NCI-H187 (cell line): Measurements from ENCODE around the gene ASB2.

ENCODE experiments used
- DNase-seq, 2 experiments: peaks; one replicate each; lab custom pipeline; 2025; lab: John Stamatoyannopoulos, UW

The ASB2 gene

GRCh38 chr14:94001501-94002396 lies 25.4 kb upstream of the ASB2 start:
- DNase-seq, result peak in 1 of 2 experiments; percentile 21

- no peak for DNase-seq
Measured at GRCh38 chr14:94001016-94001415, 24.6 kb upstream of the ASB2 start.

- no peak for DNase-seq
Measured at GRCh38 chr14:94000267-94000666, 23.9 kb upstream of the ASB2 start.

GRCh38 chr14:93999573-93999972 lies 23.2 kb upstream of the ASB2 start:
- no peak for DNase-seq

DNA sequence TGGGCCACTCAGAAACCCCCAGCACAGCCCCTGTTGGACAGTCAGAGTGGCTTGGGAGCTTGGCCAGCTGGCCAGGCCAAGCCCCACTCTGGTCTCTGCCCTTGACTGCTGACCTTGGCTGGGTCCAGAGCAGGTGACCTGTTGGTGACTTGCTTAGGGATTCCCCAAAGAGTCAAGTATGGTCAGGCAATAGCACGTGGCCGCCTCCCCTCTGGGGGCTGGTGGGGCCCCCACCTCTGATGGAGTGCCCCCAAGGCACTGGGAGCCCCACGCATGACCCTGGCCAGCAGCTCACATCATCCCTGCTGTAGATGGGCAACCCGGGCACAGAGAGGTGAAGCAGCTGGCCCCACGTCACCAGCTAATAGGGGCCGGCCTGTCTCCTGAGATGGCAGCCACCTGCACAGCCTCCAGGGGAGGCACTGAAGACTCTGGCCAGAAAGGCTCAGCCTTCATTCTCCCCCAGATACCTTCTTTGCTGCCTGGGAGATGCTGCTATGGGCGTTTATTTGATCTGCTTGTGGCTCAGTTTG lies 22.6 kb upstream of the ASB2 start:
- no peak for DNase-seq

- DNase-seq, result no peak
Measured at GRCh38 chr14:93997916-93998870, 21.8 kb upstream of the ASB2 start.

GRCh38 chr14:93997082-93997481 lies 20.7 kb upstream of the ASB2 start, which contains the start of gene CCDC197:
Gene CCDC197 (plus strand): TSS chr14:93997301. CDS start chr14:93998132, 831 bp downstream.
- DNase-seq, result no peak

DNA sequence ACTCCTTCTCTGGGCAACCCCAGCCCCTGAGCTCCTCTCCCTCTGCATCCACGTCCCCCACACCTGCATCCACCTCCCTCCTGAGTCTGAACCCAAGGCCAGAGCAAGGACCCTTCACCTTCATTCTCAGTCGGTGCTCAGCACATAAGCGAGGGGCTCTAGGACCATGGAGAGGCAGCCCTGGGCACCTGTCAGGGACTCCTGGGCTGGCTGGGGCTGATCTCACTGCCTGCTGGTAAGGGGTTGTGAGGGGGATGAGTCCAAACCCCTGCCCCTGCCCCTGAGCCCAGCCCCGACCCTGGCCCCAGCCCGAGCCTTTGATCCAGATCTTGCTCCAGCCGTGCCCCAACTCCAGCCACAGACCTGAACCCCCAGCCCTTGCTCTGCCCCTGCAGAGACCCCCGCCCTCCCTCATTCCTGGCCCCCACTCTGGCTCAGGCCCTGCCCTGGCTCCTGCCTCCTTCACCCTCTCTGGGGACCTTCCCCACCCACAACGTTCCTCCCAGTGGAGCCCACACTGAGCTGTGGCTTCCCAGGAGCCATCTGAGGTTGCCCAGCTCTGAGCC lies 19.8 kb upstream of the ASB2 start:
- DNase-seq, result no peak

- no peak for DNase-seq
Measured at GRCh38 chr14:93994919-93995682, 18.7 kb upstream of the ASB2 start.

- DNase-seq, result no peak
Measured at GRCh38 chr14:93993382-93993781, 17.0 kb upstream of the ASB2 start.

GRCh38 chr14:93991649-93992048 lies 15.3 kb upstream of the ASB2 start:
- DNase-seq, result no peak

DNA sequence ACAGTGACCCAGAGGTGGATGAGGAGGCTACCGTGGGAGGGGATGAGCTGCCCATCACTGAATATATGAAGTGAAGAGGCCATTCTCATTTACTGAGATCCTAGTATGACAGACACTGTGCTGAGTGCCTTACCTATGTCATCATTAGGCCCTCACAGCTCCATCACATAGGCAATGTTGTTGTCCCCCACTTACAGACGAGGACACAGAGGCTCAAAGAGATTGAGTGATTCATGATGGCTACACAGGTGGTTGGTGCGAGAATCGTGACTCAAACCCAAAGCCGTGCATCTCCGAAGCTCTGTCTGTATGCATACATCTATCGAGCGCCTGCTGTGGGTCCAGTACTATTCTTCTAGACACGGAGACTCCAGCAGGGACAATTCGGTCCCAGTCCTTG lies 14.8 kb upstream of the ASB2 start:
- no peak for DNase-seq

DNA sequence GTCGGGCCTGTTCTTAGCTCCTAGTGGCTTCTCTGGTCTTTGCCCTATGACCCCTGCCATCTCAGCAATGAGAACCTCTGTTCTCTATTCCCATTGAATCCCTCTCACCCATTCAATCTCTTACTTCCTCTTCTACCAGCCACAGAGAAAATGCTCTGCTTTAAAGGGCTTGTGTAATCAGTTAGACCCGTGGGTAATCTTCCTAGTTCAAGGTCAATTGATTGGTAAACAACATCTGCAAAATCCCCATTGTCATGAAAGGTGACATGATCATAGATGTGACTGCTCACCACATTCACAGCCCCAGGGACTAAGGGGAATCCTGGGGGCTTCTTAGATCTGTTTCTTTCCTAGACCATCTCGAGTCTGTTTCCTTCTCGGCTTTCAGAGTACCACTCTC lies 13.6 kb upstream of the ASB2 start:
- no peak for DNase-seq

DNA sequence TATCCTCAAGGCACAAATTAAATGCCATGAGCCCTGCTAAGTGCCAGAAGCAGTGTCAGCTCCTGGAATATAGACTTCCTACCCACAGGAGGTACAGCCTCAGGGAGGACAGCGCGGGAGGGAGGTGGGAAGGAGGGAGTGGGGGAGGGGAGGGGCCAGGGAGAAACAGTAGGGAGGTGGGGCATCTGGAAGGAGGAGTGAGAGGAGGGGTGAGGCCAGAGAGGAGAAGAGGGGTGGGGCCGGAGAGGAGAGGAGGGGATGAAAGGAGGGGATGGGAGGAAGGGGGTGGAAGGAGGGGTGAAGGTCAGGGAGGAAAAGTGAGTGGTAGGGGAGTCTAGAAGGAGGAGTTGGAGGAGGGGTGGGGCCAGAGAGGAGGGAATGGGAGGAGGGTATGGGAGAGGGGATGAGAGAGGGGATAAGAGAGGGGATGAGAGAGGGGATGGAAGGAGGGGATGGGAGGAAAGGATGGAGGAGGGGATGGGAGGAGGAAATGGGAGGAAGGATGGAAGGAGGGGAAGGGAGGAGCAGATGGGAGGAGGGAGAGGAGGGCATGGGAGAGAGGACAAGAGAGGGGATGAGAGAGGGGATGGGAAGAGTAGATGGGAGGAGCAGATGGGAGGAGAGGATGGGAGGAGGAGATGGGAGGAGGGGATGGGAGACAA lies 11.6 kb upstream of the ASB2 start:
- DNase-seq, result no peak

- DNase-seq, result no peak
Measured at GRCh38 chr14:93987376-93987775, 11.0 kb upstream of the ASB2 start.

GRCh38 chr14:93986955-93987354 lies 10.6 kb upstream of the ASB2 start:
- DNase-seq, result no peak

DNA sequence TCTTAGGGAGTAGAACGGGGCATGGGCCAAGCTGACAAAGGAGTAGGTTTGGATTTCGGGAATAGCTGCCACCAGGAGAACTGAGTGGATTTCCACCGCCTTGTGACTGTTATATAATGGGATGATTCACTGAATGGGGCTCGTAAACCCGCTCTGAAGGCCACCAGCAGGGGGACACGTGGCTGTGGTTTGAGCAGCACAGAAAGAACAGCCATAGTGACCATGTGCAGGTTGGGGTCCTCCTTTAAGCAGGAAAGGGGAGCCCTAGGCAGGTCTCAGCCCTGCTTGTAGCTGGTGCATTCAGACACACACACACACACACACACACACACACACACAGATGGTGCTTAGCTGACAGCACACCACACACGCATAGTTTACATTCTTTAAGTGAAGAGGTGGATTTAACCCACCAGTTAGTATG lies 8.6 kb upstream of the ASB2 start:
- DNase-seq, result no peak

DNA sequence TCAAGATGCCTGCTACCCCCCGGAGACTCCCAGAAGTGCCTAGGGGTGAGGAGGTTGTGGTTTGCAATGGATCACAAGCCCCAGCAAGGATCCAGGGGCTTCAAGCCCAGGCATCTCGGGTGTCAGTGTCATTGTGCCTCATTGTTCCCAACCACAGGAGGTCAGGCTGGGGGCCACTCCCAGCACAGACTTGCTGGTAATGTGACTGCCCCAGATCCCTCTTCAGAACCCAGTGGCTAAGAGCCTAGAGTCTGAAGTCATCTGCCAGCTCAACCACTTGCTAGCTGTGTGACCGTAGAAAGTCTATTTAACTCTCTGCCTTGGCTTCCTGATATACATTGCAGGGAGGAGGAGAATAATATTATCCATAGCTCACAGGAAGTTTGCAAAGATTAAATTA lies 7.7 kb upstream of the ASB2 start:
- no peak for DNase-seq

GRCh38 chr14:93982230-93983007 lies 6.0 kb upstream of the ASB2 start:
- DNase-seq, result no peak
